ENCODE measurements around the gene MAP2K3. TPM values are rescaled to one million over a fixed set of nuclear protein-coding genes. Genes with fewer than 3 reads are reported as not detected.
"Not testable (repeated sequence)": the region's sequence is repeated elsewhere in the genome, so short reads cannot be mapped to it uniquely, and the experiment has no call there.

MAP2K3 gene
- total RNA-seq, 3 donors from 2014 or later, result 46.0 to 75.5 (median 67.1) TPM

DNA sequence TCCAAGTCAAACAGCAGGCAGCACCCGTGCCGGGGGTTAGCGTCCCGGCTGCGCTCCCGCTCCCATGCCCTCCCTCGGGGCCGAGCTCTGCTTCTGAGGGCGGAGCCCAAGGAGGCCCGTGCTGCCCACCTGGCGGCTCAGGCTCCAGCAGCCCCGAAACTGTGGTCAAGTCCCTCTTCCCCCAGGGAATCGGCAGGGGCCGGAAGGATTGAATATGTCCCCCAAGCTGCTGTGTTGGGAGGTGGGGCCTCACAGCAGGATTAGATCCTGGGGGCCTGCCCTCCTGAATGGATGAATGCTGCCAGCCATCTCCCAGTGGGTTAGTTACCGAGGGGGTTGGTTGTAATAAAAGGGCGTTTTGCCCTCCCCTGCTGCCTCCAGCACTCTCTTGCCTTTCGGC is 33.9 kb downstream of the MAP2K3 start:
- H3K4me1 ChIP-seq (ENCODE audit: low read depth), result peaks cover 15% of the 10 kb centered on the region

DNA sequence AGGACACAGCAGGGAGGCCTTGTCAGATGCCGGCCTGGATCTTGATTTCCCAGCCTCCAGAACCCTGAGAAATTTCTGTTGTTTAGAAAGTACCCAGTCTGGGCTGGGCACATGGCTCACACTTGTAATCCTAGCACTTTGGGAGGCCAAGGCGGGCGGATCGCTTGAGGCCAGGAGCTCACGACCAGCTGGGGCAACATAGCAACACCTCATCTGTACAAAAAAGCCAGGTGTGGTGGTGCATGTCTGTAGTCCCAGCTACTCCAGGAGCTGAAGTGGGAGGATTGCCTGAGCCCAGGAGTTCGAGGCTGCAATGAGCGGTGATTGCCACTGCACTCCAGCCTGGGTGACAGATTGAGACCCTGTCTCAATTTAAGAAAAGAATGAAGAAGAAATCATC is 34.3 kb downstream of the MAP2K3 start:
- H3K36me3 ChIP-seq (ENCODE audit: low read depth); H3K9me3 ChIP-seq; ATAC-seq; intact Hi-C loops (cut with DNase I, micrococcal nuclease); H3K4me3 ChIP-seq: not testable (repeated sequence)
- DNase-seq, result peak in 1 of 3 donors; percentile 22
- H3K4me1 ChIP-seq (ENCODE audit: low read depth), result peaks cover 14% of the 10 kb centered on the region

More for the DNA sequence above, 33.9 kb downstream of the MAP2K3 start:
- ATAC-seq (no peak), DNase-seq (peak in 1 of 3 donors; percentile 54)
- intact Hi-C loops (cut with DNase I, micrococcal nuclease), result no loop called here
- H3K9me3 ChIP-seq, result no peaks in the 10 kb centered on the region
- H3K4me3 ChIP-seq, result no peak overlapping the region
- no peaks in the 10 kb centered on the region for H3K36me3 ChIP-seq (ENCODE audit: low read depth)
- TF ChIP-seq, protein P1, sequence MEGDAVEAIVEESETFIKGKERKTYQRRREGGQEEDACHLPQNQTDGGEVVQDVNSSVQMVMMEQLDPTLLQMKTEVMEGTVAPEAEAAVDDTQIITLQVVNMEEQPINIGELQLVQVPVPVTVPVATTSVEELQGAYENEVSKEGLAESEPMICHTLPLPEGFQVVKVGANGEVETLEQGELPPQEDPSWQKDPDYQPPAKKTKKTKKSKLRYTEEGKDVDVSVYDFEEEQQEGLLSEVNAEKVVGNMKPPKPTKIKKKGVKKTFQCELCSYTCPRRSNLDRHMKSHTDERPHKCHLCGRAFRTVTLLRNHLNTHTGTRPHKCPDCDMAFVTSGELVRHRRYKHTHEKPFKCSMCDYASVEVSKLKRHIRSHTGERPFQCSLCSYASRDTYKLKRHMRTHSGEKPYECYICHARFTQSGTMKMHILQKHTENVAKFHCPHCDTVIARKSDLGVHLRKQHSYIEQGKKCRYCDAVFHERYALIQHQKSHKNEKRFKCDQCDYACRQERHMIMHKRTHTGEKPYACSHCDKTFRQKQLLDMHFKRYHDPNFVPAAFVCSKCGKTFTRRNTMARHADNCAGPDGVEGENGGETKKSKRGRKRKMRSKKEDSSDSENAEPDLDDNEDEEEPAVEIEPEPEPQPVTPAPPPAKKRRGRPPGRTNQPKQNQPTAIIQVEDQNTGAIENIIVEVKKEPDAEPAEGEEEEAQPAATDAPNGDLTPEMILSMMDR (IDR thresholded peaks at IDR 0.05), result no peak

DNA sequence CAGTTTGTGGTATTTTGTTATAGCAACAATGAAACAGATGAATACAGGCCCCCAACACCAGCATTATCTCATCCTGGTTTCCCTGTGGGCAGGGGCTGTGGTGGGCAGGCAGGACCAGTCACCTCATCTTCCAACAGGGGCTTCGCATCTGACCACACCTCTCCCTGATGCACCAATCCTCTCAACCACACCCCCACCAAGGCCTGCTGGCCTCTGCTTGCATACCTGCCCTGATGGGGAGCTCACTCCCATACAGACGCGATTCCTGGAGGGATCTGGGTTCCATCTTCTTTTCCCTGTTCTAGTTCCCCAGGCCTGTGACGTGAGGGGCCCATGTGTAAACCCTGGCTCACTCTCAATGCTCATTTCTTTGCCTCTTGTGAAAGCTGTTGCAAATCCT is 34.7 kb downstream of the MAP2K3 start:
- intact Hi-C loops (cut with DNase I, micrococcal nuclease); H3K9me3 ChIP-seq; ATAC-seq; H3K36me3 ChIP-seq (ENCODE audit: low read depth); H3K4me3 ChIP-seq: not testable (repeated sequence)
- H3K4me1 ChIP-seq (ENCODE audit: low read depth), result peaks cover 10% of the 10 kb centered on the region
- peak in 1 of 3 donors; percentile 35 for DNase-seq

DNA sequence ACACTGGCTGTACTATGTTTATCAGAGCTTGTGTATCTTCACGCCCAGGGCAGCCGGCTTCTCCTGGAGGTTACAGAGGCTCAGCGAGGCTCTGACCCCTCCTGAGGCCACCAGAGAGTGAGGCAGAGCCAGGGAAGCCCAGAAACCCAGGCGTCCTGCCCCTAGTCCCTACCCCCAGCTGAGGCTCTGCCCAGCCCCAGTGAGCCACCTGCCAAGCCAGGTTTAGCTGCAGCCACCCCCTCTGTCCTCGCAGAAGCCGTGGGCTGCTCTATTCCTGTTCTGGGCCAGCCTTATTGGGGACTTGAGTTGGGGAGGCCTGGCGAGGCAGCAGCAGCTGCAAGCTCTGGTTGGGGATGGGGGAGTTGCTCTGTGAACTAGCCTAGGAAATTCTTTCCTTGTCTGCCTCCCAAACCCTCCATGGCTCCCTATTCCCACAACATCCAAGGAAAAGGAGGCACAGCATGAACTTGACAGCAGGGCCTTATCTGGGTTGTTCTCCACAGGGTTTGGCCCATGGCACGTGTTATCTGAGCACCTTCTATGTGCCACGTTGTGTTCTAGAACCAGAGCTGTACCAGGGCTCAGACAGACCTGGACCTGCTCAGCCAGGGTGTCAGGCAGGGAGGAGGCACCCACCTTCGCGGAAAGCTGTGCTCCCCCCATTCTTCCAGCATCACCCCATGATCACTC is 35.3 kb downstream of the MAP2K3 start:
- intact Hi-C loops (cut with DNase I, micrococcal nuclease); ATAC-seq; H3K9me3 ChIP-seq; H3K36me3 ChIP-seq (ENCODE audit: low read depth); H3K4me3 ChIP-seq; H3K4me1 ChIP-seq (ENCODE audit: low read depth): not testable (repeated sequence)
- DNase-seq, result peak in 1 of 3 donors; percentile 39

DNA sequence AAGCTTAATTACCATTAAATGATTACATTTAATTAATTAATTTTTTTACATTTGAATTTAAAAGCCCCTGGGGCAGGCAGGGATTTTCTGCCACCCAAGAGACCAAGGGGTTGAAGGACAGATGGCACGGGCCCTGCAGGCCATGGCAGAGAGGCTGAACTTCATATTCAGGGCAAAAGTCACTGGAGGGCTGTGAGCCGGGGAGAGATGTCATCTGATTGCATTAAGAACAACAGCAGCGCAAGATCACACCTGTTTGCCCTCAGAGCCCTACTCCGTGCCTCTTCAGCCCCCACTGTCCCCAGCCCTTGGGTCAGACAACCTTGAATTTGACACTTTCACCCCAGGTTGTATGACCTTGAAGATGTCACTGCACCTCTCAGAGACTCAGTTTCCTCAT is 35.9 kb downstream of the MAP2K3 start:
- H3K4me3 ChIP-seq; H3K9me3 ChIP-seq; H3K4me1 ChIP-seq (ENCODE audit: low read depth); intact Hi-C loops (cut with DNase I, micrococcal nuclease); ATAC-seq; H3K36me3 ChIP-seq (ENCODE audit: low read depth): not testable (repeated sequence)
- DNase-seq, result peak in 1 of 3 donors; percentile 19

DNA sequence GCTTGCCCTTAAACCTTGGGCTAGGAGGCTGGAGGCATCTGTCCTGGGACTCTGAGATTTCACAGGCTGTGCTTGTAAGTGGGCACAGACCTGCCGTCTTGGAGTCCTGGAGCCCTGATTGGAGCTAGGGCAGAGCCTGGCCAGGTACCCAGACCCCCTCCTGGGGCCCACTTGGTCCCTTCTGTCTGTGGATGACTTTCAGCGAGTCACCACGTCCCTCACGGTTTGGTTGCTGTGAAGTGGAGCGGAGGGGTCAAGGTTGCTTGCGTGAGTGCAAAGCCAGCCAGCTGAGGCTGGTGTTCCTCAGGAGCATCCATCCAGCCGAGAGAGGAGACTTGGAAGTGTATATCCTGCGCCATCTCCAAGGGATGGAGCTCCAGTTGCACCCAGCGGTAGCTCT is 36.5 kb downstream of the MAP2K3 start:
- H3K9me3 ChIP-seq; H3K4me1 ChIP-seq (ENCODE audit: low read depth); ATAC-seq; H3K36me3 ChIP-seq (ENCODE audit: low read depth); intact Hi-C loops (cut with DNase I, micrococcal nuclease); H3K4me3 ChIP-seq: not testable (repeated sequence)
- peak in 1 of 3 donors; percentile 26 for DNase-seq

DNA sequence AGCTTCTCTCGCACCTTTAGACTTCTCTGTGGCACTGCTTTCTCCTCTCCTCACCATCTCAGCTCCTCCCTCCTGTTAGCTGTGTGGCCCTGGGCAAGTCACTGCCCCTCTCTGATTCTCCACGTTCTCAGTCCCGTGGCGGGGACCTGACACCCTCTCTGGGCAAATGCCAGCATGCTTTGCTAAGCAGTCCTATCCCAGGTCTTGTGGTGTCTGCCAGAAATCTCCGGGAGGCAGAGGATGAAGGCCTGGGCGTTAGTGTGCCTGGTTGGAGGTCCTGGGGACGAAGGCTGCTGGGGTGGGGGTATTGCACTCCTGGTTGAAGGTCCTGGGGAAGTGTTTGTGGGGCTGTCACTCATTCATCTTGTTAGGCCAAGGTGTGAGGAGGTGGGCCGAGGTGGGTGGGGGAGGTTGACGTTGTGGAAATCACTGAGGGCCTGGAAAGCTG is 37.3 kb downstream of the MAP2K3 start:
- H3K4me3 ChIP-seq; H3K9me3 ChIP-seq; H3K4me1 ChIP-seq (ENCODE audit: low read depth); intact Hi-C loops (cut with DNase I, micrococcal nuclease); ATAC-seq; H3K36me3 ChIP-seq (ENCODE audit: low read depth): not testable (repeated sequence)
- peak in 1 of 3 donors; percentile 53 for DNase-seq

DNA sequence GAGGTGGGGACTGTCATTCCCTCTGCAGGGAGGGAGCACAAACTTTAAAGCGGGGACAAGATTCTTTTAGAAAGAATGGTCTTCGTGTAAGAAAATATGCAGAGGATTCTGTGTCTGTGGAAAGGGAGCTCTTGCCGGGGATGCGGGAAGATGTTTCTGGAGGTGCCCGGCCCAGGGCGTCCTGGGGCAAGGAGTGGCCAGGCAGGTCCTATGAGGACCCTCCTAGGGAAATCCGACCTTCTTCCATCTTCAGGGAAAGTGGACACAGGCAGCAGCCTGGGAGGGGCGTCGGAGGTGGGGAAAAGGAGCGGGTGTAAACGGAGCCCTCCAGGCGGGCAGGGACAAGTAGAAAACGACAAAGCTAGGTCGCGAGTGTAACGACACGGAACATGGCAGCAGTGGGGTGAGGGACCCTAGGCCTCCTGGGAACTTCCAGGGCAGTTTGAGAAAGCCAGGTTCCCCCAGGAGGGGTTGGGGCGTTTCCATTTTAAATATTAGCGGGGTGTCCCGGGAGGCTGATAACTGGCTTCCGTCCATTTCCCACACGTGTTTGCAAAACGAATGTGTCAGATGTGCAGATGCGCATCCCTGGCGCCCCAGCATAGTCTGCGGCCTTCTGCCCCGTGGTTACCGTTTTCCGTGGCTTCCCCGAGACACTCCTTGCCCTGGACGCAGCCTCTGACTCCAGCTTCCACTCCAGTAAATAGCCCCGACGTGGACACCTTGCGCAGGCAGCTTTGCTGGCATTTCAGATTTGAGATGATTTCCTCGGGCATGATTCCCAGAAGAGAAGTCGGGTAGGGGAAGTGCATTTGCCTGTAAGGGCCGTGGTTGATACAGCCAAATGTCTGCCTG is 39.0 kb downstream of the MAP2K3 start:
- intact Hi-C loops (cut with DNase I, micrococcal nuclease); ATAC-seq: not testable (repeated sequence)
- peak in 1 of 3 donors; percentile 54 for DNase-seq

DNA sequence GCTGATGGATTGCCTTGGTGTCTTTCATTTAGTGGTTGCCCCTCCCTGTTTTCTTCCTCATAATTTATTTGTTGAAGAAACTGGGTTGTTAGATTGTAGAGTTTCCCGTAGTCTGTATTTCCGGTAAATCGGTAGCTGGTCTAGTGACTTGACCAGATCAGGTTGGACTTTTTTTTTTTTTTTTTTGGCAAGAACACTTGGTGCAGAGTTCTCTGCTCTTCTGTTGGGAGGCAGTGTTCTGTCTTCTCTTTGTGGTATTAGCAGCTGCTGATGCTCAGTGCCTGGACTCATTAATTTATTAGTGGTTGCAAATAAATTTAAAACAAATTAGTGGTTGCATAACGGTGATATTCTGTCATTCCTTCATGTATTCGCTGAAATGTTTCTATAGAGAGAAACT is 40.2 kb downstream of the MAP2K3 start:
- H3K36me3 ChIP-seq (ENCODE audit: low read depth); ATAC-seq; intact Hi-C loops (cut with DNase I, micrococcal nuclease); H3K4me3 ChIP-seq; H3K4me1 ChIP-seq (ENCODE audit: low read depth); DNase-seq; H3K9me3 ChIP-seq: not testable (repeated sequence)

More for the DNA sequence above, 39.0 kb downstream of the MAP2K3 start:
- H3K4me1 ChIP-seq (ENCODE audit: low read depth); H3K36me3 ChIP-seq (ENCODE audit: low read depth); H3K9me3 ChIP-seq; H3K4me3 ChIP-seq: not testable (repeated sequence)

DNA sequence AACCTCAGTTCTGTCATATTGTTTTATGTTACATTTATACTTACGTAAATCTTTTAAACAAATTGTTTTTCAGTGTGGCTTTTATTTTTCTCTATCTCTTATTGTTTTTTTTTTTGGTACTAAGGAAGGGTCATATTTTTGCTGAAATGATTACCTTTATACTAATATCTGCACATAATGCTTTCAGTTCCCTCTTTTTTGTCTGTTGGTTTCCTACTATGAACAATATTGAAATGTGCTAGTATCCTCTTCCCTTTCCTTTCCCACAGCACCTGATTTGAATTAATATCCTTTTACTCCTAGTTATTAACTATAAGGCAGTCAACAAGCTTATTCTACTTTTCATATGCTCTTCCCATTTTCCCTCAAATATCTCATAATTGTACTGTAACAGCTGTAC is 43.4 kb downstream of the MAP2K3 start:
- DNase-seq; H3K9me3 ChIP-seq; H3K36me3 ChIP-seq (ENCODE audit: low read depth); intact Hi-C loops (cut with DNase I, micrococcal nuclease); H3K4me1 ChIP-seq (ENCODE audit: low read depth); H3K4me3 ChIP-seq; ATAC-seq: not testable (repeated sequence)

DNA sequence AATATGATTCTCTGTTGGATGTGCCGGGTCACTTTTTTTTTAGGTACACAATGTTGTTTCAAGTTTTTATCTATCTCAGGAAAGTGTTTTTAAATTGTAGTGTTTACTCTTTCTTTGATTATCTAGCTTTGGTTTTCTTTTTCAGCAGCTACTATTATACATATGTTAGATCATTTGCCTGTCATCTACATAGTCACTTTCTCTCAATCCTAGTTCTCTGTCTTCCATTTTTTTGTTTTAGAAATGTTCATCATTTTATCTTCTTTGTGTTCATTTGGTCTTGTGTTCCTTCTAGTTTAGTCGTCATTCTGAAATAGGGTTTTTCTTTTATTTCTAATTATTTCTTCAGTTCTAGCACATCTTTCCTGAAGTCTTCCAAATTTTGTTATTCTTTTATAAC is 44.3 kb downstream of the MAP2K3 start:
- intact Hi-C loops (cut with DNase I, micrococcal nuclease); DNase-seq: not testable (repeated sequence)

More for the DNA sequence above, 44.3 kb downstream of the MAP2K3 start:
- not testable (repeated sequence) for H3K9me3 ChIP-seq; H3K36me3 ChIP-seq (ENCODE audit: low read depth); H3K4me1 ChIP-seq (ENCODE audit: low read depth); ATAC-seq; H3K4me3 ChIP-seq

All from mucosa of descending colon (tissue), 3 donors.